ENCODE measurements around the gene ITPR1.
A peak's percentile ranks its signal among the peaks of the same experiment; 100 is the strongest.

Gene ITPR1

DNA sequence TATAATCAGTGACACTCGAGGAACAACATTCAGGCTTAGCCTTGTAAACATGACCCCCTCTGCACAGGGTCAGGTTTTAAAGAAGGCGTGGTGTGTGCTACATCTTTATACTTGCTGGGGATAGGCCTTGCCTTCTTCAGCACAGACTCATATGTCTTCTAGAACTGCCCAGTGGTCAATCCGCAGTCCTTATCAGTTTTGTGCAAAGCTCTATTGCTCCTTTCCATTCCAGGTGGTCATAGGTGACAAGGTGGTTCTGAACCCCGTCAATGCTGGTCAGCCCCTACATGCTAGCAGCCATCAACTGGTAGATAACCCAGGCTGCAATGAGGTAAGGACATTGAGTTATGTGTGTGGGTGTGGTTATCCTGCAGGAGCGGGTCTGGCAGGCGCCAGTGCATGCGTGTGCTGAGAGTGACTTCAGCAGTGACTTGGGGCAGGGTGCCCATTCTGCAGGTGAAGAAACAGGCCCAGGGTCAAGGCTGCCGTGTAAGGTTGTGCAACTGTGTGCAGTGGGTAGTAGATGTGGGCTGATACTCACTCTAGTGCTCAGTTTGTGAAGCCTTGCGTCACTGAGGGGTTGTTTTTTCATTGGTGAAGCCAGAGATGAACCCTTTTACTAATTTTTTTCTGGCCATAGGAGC, 150.9 kb downstream of the ITPR1 start:
- DNase-seq (ENCODE audit: low read depth) = no peak

DNA sequence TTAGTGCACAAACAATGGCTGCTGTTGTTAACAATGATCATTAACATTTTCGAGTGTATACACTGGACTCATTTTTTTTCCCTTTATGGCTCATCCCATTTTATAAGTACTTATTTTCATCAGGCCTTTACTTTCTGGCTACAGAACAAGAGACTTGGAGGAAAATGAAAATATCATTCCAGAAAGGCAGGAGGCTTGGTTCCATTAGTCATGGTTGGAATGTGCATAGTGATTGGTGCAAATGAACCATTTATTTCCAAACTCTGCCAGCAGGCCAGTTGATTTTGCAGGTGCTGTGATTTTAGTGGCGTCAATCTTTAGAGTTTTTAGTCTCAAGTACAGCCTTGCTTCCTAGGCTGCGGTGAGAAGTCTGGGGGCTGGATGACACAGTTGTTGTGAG, 151.8 kb downstream of the ITPR1 start:
- no peak for DNase-seq (ENCODE audit: low read depth)

DNA sequence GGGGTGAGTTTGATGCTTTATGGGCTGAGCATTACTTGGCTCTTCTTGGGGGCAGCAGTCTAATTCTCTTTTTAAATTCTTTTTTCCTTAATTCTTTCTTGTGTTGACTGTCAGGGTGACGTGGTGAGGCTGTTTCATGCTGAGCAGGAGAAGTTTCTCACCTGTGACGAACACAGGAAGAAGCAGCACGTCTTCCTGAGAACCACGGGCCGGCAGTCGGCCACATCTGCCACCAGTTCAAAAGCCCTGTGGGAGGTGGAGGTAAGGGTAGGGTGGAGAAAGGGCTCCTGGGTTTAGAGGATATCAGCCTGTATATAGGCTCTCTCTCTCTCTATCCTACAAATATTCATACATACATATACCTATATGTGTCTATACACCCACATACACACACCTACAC, 152.3 kb downstream of the ITPR1 start:
- no peak for DNase-seq (ENCODE audit: low read depth)

DNA sequence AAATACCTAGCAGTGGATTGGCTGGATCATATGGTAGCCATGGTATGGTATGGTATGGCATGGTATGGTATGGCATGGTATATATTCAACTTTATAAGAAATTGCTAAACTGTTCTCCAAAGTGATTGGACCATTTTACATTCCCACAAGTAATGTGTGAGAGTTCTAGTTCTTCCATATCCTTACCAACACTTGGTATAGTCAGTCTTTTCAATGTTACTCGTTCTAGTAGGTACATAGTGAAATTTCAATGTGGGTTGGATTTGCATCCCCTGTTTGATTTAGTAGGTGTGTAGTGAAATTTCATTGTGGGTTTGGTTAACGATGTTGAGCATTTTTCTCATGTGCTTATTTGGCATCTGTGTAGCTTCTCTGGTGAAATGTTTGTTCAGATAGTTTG, 154.3 kb downstream of the ITPR1 start:
- DNase-seq (ENCODE audit: low read depth) = no peak

DNA sequence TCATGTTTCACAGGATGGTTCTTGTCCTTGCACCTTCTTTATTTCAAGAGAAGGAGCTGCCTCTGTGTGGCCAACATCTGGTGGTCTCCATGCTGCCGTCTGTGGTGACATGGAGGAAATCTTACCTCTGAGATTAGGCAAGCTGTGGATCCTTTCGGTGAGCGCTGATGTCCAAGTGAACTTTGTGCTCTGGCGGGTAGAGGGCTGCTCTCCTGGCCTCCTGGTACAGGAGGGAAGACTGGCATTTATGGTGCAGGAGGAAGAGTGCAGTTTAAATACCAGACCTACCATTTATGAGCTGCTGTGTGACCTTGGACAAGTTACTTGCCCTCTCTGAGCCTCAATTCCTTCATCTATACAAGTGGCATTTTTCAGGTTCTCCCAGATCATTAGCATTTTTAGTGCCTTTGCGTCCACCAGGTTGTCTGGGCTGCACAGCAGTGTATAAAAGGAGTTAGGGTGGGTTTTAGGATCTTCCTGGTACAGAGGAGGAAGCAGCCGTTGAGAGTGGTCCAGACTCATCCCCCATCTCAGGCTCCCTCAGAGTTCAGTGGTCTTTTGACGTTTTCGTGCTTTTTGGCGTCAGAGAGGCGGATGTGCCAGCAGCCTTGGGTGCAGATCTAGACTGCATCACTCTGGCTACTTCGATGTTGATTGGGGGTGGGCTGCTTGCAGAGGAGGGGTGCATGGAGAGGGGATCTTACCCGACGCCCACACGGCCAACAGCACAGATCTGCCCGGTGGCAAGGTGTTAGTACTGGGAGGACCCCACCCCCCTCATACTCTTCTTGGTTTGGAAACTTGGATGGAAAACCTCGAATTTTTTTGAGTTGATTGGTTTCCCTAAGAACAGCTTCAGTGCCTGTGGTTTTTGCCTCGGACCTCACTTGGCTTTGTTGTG, 162.2 kb downstream of the ITPR1 start:
- no peak for DNase-seq (ENCODE audit: low read depth)

DNA sequence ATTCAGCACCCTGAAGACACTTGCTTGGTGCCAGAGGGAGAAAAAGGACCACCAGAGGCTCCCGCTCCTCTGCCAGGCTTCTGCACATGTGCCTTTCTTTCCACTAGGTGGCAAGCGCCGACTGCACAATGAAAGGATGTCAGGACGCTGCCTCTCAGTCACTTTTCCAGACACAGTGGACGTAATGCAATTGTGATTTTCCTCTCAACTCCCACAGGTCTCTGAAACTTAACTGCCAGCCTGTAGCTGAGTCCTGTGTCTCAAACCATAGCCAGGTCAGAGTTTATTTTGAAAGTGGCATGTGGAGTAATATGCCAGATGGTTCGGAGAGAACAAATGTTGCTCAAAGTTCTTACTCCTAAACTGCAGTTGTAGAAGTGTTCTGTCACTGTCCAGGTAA, 162.9 kb downstream of the ITPR1 start:
- DNase-seq (ENCODE audit: low read depth) = peak; percentile 51

DNA sequence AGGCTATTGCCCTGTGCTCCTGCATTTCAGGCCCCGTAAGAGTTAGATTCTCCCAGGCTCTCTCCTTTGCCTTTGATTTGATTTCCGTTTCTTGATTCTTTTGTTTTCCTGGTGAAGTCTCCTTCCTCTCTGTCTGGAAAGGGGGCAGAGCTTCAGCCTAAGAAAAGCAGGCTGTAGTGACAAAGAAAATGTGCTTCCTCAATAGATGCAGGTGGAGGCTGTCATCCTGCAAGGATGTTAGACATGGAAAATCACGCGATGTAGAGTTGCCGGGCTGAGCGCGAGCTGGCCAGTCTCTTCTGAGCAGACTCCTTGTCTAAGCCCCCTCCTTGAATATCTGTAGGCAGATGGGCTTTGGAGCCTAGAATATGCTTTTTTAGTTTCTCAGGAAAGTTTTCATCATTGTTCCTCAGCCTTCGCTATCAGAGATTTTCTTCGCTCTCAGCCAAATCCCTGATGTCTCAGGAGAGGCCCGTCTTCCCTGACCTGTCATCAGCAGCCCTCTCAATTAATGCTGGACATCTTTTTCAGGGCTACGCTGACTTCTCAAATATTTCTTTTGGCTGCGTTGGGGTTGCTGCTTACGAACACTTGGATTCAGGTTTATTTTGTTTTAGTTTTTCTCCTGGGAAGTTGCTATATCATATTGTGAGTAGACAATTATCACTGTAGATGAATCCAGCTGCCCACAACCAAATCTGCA, 163.6 kb downstream of the ITPR1 start:
- no peak for DNase-seq (ENCODE audit: low read depth)

DNA sequence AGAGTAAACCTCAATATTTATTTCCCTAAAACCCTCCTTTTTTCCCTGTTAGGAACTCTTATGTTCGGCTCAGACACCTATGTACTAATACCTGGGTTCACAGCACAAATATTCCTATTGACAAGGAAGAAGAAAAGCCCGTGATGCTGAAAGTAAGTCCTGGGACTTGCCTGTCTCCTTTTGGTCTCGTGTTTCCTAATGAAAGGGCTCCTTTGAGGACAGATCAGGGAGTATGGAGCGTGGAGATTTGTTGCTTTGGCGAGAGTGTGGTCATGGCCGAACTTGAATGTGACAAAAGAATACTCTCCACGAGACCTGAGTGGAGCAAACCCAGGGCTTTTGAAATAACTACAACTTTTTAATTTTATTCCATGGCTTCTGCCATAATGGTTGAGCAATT, 167.8 kb downstream of the ITPR1 start:
- DNase-seq (ENCODE audit: low read depth) = no peak

DNA sequence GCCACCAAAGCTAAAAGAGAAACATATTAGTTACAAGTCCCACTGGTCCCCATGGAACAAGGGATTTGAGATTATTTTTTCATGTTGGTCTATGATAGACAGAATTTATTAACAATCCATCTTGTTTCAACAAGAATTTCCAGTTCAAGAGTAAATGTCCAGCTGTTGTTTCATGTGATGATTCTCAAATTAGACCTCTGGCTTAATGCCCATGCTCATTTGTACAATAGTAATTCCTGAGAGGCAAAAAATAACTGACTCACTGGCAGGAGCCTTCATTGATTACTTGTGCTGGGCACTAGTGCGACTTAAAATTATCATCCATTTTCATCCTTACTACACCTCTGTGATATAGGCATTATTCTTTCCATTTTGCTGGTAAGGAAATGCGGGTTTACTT, 171.3 kb downstream of the ITPR1 start:
- no peak for DNase-seq (ENCODE audit: low read depth)

DNA sequence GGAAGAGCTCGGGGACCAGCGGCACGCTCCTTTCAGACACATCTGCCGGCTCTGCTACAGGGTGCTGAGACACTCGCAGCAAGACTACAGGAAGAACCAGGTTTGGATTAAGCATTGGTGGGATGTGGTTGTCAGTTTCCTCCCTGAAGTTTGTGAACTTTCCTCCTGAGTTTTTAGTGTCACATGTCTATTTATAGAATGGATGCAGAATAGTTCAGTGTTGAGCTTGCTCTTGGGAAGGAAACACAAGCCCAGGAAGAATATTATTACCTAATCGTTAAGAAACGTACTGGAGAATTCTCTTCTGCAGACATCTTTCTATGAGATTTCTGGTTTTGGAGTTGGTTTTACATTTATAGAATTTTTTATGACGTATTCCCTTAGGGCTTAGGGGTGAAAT, 172.0 kb downstream of the ITPR1 start:
- no peak for DNase-seq (ENCODE audit: low read depth)

DNA sequence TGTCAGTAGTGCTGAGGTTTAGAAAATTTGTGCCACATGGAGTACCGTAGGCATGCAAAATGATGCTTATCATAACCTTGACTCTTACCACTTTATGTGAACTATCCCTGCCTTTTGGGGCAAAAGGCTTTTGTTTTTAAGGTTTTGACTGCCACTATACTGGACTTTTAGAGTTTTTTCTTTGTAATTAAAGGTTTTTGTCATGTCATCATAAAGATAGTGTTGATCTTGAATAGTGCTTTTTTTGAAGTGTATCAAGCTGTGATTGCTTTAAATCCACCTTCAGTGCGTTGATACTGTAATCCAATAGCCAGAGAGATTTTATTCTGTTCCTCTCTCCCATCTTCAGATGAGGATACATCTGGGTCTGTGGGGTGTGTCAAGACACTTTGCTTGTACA, 172.9 kb downstream of the ITPR1 start:
- no peak for DNase-seq (ENCODE audit: low read depth)

DNA sequence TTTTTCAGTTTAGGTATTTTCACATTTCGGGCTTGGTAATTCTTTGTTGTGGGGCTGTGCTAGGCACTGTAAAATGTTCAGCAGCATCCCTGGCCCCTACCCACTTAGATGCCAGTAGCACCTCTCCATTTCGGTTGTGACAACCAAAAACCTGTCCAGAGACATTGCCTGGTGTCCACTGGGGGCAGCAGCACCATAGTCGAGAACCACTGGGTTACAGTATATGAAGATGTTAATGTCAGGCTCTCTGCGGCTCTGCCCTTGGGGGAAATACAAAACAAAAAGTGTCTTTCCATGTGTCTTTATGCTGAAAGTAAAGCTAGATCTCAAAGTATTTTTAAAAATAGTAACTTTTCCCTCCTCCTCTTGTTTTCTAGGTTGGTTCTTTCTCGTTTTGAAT, 177.2 kb downstream of the ITPR1 start:
- DNase-seq (ENCODE audit: low read depth) = no peak

DNA sequence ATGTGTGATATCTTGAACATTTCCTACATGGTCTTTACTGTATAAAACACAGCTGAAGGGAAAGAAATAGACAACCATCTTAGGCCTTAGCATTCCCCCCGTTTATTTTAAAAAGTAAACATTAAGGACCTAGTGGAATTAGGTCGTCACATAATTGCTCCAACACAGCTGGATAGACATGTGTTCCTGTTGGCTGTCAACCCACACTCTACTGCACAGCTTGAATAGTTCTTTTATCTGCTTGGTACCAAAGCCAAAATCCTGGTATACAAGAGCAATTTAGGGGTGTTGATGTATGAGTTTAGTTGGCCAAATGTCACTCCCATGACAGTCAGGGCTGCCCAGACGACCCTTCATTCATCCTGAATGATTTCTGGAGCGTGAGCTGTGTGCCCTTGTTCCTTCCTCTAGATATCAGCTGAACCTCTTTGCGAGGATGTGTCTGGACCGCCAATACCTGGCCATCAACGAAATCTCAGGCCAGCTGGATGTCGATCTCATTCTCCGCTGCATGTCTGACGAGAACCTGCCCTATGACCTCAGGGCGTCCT, 179.7 kb downstream of the ITPR1 start:
- no peak for DNase-seq (ENCODE audit: low read depth)

DNA sequence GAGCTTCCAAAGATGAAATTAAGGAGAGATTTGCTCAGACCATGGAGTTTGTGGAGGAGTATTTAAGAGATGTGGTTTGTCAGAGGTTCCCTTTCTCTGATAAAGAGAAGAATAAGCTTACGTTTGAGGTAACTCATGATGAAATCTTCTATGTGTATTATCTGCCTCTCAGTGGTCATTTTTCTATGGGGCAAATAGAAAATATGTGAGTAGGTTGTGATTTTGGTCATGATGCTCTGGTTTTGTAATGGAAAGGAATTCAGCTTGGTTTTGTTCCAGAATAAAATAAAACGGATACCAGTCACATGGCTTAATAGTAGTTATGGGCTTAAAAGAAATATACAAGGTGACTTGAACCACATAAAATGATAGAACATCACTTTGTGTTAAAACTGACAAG, 181.1 kb downstream of the ITPR1 start:
- DNase-seq (ENCODE audit: low read depth) = no peak

DNA sequence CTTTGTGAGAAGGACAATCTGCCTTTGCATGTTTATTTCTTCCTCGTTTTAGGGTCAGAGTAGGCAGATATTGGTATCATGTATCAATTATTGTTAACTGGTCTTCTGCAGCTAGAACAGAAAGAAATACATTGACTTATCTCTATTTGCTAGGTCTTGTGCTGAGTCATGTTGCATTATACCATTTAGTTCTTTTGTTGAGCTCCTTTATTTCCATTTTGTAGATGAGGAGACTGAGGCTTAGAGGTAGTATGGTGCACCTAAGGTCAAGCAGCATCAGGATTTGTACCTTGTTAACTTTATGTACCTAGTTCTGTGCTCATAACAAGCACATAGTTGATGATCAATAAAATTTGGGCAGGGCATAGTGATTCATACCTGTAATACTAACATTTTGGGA, 182.6 kb downstream of the ITPR1 start:
- DNase-seq (ENCODE audit: low read depth) = no peak

DNA sequence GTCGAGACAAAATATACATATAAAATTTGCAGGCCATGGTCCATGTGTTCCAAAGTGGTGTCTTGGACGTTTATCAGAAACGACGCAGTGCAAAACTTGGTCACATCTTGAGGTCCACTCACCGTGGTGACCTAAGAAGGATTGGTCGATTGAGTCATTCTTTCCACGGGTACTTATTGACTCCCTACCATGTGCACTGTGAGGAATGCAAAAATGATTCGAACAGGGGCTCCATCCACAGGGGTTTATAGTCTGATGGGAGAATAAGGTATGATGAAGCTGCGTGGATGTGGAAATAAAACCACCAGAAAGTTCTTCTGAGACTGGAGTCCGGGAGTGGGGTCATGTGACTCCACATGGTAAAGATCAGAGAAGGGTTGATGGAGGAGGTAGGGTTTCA, 185.2 kb downstream of the ITPR1 start:
- no peak for DNase-seq (ENCODE audit: low read depth)

DNA sequence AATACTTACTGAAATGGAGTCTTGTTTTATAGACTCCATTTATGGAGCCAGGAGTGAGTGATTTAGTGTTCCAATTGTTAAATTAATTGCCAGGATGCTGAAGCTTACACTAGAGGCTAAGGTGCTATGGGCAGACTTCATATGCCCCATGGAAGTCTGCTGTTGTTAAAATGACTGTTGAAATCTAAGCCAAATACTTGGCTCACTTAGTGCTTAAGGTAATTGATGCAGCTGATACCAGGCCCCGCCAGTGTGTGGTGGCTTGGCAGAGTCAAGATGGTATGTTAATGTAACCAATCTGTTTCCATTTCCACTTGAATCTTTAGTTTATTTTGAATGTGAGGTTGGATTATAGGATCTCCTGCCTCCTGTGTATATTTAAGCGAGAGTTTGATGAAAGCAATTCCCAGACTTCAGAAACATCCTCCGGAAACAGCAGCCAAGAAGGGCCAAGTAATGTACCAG, 187.1 kb downstream of the ITPR1 start:
- DNase-seq (ENCODE audit: low read depth) = peak; percentile 14

DNA sequence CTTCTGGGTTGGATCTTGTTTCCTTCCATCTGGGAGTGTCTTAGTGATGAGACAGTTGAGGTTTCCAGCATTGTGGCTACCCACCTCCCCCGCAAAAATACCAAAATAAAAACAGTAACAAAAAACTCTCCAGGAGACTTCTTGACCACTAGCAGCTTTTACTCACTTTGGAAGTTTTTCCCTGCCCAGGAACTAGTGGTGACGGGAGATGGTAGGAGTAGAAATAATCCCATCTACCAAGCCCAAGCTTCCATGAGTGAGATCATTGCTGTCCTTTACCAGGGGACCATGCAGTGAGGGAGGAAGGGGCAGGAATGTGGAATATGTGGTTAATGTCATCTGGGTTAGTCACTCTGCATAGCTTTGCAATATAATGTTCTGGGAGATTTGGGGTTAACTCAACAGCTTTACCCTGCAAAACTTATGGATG, 187.7 kb downstream of the ITPR1 start:
- no peak for DNase-seq (ENCODE audit: low read depth)

DNA sequence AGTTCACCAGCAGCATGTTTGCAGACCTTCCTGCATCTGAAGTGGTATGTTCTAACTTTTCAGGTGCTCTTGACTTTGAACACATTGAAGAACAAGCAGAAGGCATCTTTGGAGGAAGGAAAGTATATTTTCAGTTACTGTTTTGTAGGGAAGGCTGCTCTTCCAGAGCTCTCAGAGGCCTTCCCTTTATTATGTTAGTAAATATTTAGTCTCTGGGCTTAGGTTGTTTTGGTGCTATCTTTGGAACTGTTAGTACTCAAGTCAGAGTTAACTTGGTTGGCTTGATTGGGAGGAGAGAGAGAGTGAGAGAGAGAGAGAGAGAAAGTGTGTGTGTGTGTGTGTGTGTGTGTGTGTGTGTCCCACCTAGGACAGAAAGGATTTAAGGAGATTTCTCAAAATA, 188.2 kb downstream of the ITPR1 start:
- no peak for DNase-seq (ENCODE audit: low read depth)

DNA sequence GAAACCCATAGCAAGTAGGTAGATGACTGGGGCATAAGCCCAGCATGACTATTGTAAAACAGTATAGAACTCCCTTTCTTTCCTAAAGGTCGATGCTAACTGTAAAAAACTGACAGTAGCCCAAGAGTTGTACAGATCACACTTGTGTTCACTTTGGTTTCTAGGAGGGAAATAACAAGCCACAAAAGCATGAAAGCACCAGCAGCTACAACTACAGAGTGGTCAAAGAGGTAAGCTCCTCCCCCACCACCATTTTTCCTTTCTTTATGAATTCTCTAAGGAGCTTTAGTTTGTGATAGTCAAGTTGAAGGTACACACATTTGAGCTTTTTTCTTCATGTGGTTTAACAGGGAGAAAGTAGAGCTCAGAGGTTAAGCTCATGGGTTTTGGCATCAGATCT, 191.0 kb downstream of the ITPR1 start:
- DNase-seq (ENCODE audit: low read depth) = no peak

DNA sequence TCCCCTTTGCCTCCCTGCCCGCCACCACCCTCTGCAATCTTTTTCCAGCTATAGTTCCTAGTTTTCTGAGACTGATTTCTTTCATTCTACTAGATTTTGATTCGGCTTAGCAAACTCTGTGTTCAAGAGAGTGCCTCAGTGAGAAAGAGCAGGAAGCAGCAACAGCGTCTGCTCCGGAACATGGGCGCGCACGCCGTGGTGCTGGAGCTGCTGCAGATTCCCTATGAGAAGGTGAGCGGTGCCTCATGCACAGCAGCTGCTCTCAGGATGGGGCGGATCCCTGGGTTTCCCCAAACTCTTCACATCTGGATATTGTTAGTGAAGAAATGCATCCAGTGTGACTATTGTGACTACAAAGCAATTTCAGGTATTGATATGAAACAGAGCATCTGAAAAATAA, 191.8 kb downstream of the ITPR1 start:
- DNase-seq (ENCODE audit: low read depth) = no peak

DNA sequence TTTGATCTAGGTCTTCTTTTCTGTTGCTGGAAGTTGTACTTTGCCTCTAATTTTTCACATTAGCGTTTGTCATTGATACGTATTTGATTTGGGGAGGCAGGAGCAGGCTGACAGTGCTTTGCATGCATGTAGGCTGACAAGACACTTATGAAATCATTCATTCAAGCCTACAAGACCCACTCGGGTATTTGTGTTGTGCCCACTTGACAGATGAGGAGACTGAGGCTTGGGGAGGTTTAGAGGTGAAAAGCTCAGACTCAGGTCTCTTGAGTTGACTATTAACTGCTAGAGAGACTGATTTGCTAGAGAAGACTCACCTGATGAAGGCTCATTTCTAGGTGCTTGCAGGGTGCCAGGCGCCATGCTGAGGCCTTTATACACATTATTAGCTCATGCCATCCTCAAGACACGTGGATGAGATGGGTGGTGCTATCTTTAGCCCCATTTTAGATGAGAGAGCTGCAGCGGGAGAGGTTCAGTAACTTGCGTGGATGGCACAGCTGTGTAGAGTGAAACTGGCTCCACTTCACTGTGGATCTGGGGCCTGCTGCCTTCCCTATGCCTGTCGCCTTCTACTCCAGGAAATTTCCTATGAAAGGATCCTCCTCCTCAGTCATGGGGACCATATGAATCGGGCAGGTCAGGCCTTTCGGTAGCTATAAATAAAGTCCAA, 192.7 kb downstream of the ITPR1 start:
- no peak for DNase-seq (ENCODE audit: low read depth)

Data from fibroblast of the conjunctiva (primary cell).